GM12864 (cell line): ENCODE data around the gene LIN7C.

Source experiments
- DNase-seq: peaks from one replicate; pipeline ENCODE4 v3.0.0-alpha.2; 2011; ENCODE audit warnings: low read depth
- H3K4me3 ChIP-seq: 2 replicates; pipeline ENCODE4 v1.5.1; 2011; ENCODE audit warnings: mild to moderate bottlenecking, low read depth, low read length, control low read depth
- CTCF ChIP-seq: IDR thresholded peaks from 2 replicates; pipeline ENCODE4 v1.5.1; 2011; ENCODE audit warnings: low read depth, mild to moderate bottlenecking, moderate library complexity, low read length, control low read depth, inconsistent platforms; ENCODE audit errors: missing control alignments

The LIN7C gene

GRCh38 chr11:27447288-27448183, 59.0 kb downstream of the LIN7C start:
- no peak for DNase-seq
- no peak for TF ChIP-seq CTCF
- H3K4me3 ChIP-seq = no peak overlapping the region

DNA sequence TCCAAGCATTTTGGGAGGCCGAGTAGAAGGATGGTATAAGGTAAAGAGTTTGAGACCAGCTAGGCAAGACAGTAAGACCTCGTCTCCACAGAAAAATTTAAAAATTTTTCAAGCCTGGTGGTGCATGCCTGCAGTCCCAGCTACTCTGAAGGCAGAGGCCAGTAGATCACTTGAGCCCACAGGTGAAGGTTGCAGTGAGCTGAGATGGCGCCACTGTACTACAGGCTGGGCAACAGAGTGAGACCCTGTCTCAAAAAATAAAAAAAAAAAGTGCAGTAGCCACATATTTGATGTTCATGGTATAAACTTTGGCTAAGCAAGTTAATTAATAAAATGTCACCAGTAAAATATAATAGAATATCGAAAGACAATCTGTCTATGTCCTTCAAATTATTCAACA, 60.9 kb downstream of the LIN7C start:
- no peak overlapping the region for H3K4me3 ChIP-seq
- no peak for TF ChIP-seq CTCF
- DNase-seq = no peak

GRCh38 chr11:27444801-27445215, 61.8 kb downstream of the LIN7C start:
- TF ChIP-seq CTCF = no peak
- no peak overlapping the region for H3K4me3 ChIP-seq
- DNase-seq = no peak
